ENCODE measurements around the gene UBE2E1. TPM values are rescaled to one million over a fixed set of nuclear protein-coding genes. Genes with fewer than 3 reads are reported as not detected.

UBE2E1 gene
- total RNA-seq: 100 to 1,000 TPM in 6 of 8 experiments, 10 to 100 TPM in 2; 89.3 to 206 (median 112) TPM

DNA sequence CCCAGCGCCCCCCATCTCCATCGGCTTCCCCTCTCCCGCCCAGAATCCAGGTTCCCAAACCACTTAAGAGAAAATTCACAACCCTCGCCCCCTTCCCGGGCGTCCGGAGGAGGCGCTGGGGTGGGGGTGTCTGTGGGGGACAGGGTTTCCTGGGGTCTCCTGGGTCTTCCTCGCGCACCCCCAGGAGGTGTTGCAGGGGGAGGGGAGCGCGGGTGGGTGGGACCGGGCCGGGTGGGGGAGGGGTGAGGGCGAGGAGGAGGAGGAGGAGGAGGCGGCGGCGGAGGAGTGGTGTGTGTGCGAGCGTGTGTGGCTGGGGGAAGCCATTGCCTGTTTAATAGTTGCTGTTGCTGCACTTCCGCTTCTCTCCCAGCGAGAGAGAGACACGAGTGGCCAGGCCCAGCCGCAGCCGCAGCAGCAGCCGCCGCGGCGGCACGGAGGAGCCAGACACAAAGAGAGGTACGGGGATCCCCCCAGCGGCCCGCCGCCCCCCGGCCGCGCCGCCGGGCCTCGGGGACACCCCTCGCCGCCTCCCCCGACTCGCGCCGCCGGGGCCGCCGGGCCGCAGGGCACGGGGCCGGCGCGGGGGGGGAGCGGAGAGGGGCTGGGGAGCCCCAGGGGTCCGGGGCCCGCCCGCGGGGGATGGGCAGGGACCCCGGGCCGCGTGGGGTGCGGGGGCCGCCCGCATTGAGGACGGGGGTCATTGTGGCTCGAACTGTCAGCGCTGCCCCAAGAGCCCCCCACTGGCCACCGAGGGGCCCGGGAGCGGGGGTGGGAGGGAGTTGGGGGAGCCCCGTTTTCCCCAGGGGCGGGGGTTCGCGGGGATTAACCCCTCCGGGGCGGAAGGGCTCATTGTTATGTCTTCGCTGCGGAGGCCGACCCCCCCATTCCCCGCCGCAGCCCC is at the start of gene UBE2E1:
UBE2E1 (plus strand) TSS at position 323 of the 901 bp plus-strand sequence. CDS start 1,315 bp downstream, outside the sequence.
- peak; percentile 46 to 79 (median 62) for ATAC-seq (replicated peaks in 6 of 8)
- Histone ChIP-seq H3K4me3 (peak within 1 kb of the TSS; percentile 89 to 99 (median 94)), H3K4me1 (replicated peaks in 1 of 2) (peaks cover 16 to 25% of the 10 kb centered on the region in 2 donors), H3K27ac (peak within 1 kb of the TSS; percentile 85 to 93)
- 0 to 14% (median 3%) methylated on average over 1 to 3 of the region's 82 CpGs; no CpG with 5 or more reads in 6 of the 10 experiments for WGBS, 10 experiments
- in situ Hi-C loops (cut with MboI; ENCODE audit: low pct_unique_long_range_greater_than_20kb in 2 of 9, low sequenced_read_pairs in 9 of 9, unreplicated experiment in 9 of 9): no loop called here

- ATAC-seq (replicated peaks in 6 of 8): no peak
- no peak overlapping the region for H3K4me3 ChIP-seq
Measured at GRCh38 chr3:23756206-23756840, 49.4 kb upstream of the UBE2E1 start.

DNA sequence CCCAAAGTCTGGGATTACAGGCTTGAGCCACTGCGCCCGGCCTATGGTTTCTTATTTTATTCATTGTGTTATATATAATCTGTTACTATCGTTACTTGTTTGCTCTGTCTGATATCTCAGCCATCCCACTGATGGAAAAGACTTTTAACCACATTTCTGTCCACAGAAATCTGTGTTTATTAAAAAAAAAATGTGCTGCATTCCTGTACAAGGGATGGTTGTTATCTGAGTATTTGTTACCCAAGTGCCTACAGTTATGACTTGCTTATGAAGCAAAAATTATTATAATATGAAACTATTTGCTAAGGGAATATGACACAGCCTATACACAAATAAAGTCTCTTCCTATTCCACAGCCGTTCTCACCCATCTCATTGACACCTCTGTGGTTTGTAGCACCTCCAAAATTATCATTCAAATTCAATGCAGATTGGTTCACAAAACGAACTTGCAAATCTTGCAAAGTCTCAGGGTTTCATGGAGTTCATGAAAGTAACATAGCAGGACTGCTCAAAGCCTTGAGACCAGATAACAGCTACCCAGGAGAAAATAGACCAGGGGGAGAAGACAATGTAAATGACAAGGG is 47.4 kb upstream of the UBE2E1 start:
- Histone ChIP-seq H3K27ac (no peak overlapping the region), H3K4me1 (replicated peaks in 1 of 2) (peaks cover 21 to 31% of the 10 kb centered on the region in 2 donors), H3K4me3 (no peak overlapping the region)
- WGBS, 10 experiments: 20 to 100% (median 61%) methylated on average over 1 to 5 of the region's 5 CpGs; no CpG with 5 or more reads in 1 of the 10 experiments
- ATAC-seq (replicated peaks in 6 of 8): no peak
- in situ Hi-C loops (cut with MboI; ENCODE audit: low pct_unique_long_range_greater_than_20kb in 2 of 9, low sequenced_read_pairs in 9 of 9, unreplicated experiment in 9 of 9): no loop called here

More at GRCh38 chr3:23756206-23756840, 49.4 kb upstream of the UBE2E1 start:
- Histone ChIP-seq H3K27ac (no peak overlapping the region), H3K4me1 (replicated peaks in 1 of 2) (peaks cover 15 to 19% of the 10 kb centered on the region in 2 donors)
- 0 to 100% (median 68%) methylated on average over 1 to 3 of the region's 3 CpGs; no CpG with 5 or more reads in 2 of the 10 experiments for WGBS, 10 experiments
- in situ Hi-C loops (cut with MboI; ENCODE audit: low pct_unique_long_range_greater_than_20kb in 2 of 9, low sequenced_read_pairs in 9 of 9, unreplicated experiment in 9 of 9): no loop called here

DNA sequence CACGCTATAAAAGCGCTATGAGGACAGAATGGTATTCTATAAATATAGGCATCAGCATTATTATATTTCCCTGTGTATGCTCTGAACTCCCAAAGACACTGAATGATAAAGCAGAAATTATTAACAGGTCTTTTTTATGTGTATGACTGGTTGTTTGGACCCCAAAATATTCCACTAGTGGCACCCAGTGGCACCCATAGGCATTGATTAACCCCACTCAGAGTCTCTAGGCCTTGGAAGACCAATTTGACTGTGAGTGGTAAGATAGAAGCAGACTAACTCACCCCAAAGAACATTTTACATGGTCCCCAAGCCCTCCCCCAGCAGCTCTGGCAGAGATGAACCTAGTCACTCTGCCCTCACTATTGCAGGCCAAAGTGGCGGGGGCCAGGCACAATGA is 45.4 kb upstream of the UBE2E1 start:
- Histone ChIP-seq H3K27ac (no peak overlapping the region), H3K4me1 (replicated peaks in 1 of 2) (peaks cover 30 to 38% of the 10 kb centered on the region in 2 donors), H3K4me3 (no peak overlapping the region)
- ATAC-seq (replicated peaks in 6 of 8): no peak
- in situ Hi-C loops (cut with MboI; ENCODE audit: low pct_unique_long_range_greater_than_20kb in 2 of 9, low sequenced_read_pairs in 9 of 9, unreplicated experiment in 9 of 9): no loop called here
- 87 to 100% (median 92%) methylated on average over 2 to 3 of the region's 3 CpGs; no CpG with 5 or more reads in 4 of the 10 experiments for WGBS, 10 experiments

DNA sequence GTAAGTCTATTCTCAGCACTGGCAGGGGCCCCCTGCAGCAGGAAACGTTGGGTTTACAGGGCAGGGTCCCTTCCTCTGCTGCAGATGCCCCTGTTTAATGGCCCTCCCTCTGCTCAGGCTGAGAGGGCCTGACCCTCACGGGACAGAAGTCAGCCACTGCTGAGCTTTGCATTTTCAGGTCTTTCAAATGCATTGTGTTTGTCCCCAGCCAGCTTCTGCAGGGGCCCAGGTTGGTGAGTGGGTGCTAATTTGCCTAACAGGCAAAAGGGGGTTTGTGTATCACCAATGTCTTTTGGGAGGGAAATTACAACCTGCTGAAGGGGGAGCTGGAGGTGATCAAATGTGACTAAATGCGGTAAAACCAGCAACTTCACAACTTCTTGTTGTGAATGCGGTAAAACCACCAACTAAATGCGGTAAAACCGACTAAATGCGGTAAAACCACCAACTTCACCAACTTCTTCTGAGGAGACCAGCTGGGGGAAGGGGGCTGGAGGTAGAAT is 44.8 kb upstream of the UBE2E1 start:
- in situ Hi-C loops (cut with MboI; ENCODE audit: low pct_unique_long_range_greater_than_20kb in 2 of 9, low sequenced_read_pairs in 9 of 9, unreplicated experiment in 9 of 9): no loop called here
- no peak overlapping the region for H3K4me3 ChIP-seq
- no peak overlapping the region for H3K27ac ChIP-seq
- WGBS, 10 experiments: 38 to 100% (median 61%) methylated on average over 1 to 6 of the region's 7 CpGs; no CpG with 5 or more reads in 4 of the 10 experiments
- peaks cover 30 to 38% of the 10 kb centered on the region in 2 donors for H3K4me1 ChIP-seq (replicated peaks in 1 of 2)
- ATAC-seq (replicated peaks in 6 of 8): no peak

GRCh38 chr3:23761440-23761896 is 44.3 kb upstream of the UBE2E1 start:
- H3K4me1 ChIP-seq (replicated peaks in 1 of 2): peaks cover 30 to 38% of the 10 kb centered on the region in 2 donors
- ATAC-seq (replicated peaks in 6 of 8): peak in 3 of 8 experiments; percentile 32 to 82 (median 44)
- in situ Hi-C loops (cut with MboI; ENCODE audit: low pct_unique_long_range_greater_than_20kb in 2 of 9, low sequenced_read_pairs in 9 of 9, unreplicated experiment in 9 of 9): no loop called here
- 60 to 100% (median 86%) methylated on average over 1 to 2 of the region's 2 CpGs; no CpG with 5 or more reads in 4 of the 10 experiments for WGBS, 10 experiments
- H3K4me3 ChIP-seq: no peak overlapping the region
- H3K27ac ChIP-seq: no peak overlapping the region

GRCh38 chr3:23762214-23762613 is 43.5 kb upstream of the UBE2E1 start:
- 74 to 100% (median 91%) methylated on average over 1 to 6 of the region's 7 CpGs for WGBS, 10 experiments
- Histone ChIP-seq H3K4me3 (no peak overlapping the region), H3K4me1 (replicated peaks in 1 of 2) (peaks cover 30 to 38% of the 10 kb centered on the region in 2 donors), H3K27ac (peak overlapping the region in 1 of 2 donors; percentile 72)
- ATAC-seq (replicated peaks in 6 of 8): no peak
- in situ Hi-C loops (cut with MboI; ENCODE audit: low pct_unique_long_range_greater_than_20kb in 2 of 9, low sequenced_read_pairs in 9 of 9, unreplicated experiment in 9 of 9): no loop called here

GRCh38 chr3:23762759-23763477 is 42.8 kb upstream of the UBE2E1 start:
- in situ Hi-C loops (cut with MboI; ENCODE audit: low pct_unique_long_range_greater_than_20kb in 2 of 9, low sequenced_read_pairs in 9 of 9, unreplicated experiment in 9 of 9): no loop called here
- peaks cover 30 to 38% of the 10 kb centered on the region in 2 donors for H3K4me1 ChIP-seq (replicated peaks in 1 of 2)
- H3K27ac ChIP-seq: peak overlapping the region; percentile 72 to 85
- peak; percentile 21 to 98 (median 86) for ATAC-seq (replicated peaks in 6 of 8)
- peak overlapping the region in 4 of 5 donors; percentile 1 to 11 (median 6) for H3K4me3 ChIP-seq
- WGBS, 10 experiments: 2 to 24% (median 11%) methylated on average over 3 to 9 of the region's 12 CpGs; no CpG with 5 or more reads in 1 of the 10 experiments

DNA sequence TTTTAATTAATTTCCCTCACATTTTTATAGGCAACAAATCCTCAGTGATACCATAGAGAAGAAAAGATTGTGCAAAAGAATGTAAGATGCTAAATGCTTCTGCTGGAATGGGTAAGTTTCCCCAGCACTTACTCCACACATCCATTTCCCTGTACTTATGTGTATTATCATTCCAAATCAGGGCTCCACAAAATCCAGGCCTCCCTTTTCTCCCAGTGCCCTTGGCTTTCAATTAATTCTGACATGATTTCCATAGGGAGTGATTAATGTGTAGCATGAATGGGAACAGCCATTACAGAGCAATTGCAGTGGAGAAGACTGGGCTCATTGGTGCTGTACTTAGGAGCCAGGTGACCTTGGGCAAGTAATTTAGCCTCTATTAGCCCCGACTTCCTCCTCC is 41.3 kb upstream of the UBE2E1 start:
- peaks cover 30 to 38% of the 10 kb centered on the region in 2 donors for H3K4me1 ChIP-seq (replicated peaks in 1 of 2)
- in situ Hi-C loops (cut with MboI; ENCODE audit: low pct_unique_long_range_greater_than_20kb in 2 of 9, low sequenced_read_pairs in 9 of 9, unreplicated experiment in 9 of 9): no loop called here
- 40 to 100% (median 100%) methylated on average over 1 of the region's 1 CpG; no CpG with 5 or more reads in 5 of the 10 experiments for WGBS, 10 experiments
- no peak overlapping the region for H3K27ac ChIP-seq
- no peak for ATAC-seq (replicated peaks in 6 of 8)
- no peak overlapping the region for H3K4me3 ChIP-seq

DNA sequence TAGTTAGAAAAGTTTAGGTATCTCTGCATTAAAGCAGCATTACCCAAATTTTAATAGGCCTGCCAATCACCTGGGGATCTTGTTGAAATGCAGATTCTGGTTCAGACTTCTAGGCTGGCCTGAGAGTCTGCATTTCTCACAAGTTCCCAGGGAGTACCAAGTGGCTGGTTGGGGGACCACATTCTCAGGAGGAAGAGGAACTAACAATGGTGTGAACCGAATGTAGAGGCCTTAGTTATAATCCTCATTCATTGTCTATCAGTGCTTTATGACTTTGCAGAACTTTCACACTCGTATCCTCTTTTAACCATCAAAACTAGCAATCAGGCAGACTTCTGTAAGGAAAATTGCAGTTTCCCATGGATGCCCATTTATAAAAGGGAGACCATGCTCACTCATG is 38.2 kb upstream of the UBE2E1 start:
- no peak overlapping the region for H3K4me3 ChIP-seq
- peaks cover 15 to 17% of the 10 kb centered on the region in 2 donors for H3K4me1 ChIP-seq (replicated peaks in 1 of 2)
- no peak overlapping the region for H3K27ac ChIP-seq
- WGBS, 10 experiments: 25 to 86% (median 60%) methylated on average over 1 to 2 of the region's 2 CpGs; no CpG with 5 or more reads in 4 of the 10 experiments
- no peak for ATAC-seq (replicated peaks in 6 of 8)
- in situ Hi-C loops (cut with MboI; ENCODE audit: low pct_unique_long_range_greater_than_20kb in 2 of 9, low sequenced_read_pairs in 9 of 9, unreplicated experiment in 9 of 9): no loop called here

DNA sequence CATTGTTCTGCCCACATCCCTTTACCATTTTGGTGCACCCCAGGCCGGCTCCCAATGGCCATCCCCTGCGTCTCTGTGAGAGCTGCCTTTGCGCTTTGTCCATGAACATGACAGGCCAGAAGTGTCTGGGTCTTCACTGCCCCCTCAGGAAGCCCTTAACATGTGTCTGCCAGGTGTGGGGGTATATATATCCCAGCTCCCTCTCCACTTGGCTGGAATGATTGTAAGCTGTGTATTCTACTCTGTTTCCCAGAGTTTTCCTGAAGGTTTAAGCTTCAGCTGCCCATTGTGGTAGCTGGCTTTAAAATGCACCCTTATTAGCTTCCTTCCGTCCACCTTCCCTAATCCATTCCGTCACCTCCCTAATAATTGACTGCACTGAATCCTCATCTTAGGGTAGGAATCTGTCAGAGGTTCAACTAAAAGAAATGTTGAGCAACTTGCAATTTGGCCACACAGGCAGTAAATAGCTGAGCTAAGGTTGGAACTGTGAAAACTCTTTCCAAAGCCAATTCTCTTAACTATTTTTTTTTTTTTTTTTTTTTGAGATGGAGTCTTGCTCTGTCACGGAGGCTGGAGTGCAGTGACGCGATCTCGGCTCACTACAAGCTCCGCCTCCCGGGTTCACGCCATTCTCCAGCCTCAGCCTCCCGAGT is 30.4 kb upstream of the UBE2E1 start:
- in situ Hi-C loops (cut with MboI; ENCODE audit: low pct_unique_long_range_greater_than_20kb in 2 of 9, low sequenced_read_pairs in 9 of 9, unreplicated experiment in 9 of 9): no loop called here
- WGBS, 10 experiments: 71 to 100% (median 92%) methylated on average over 1 to 10 of the region's 13 CpGs; no CpG with 5 or more reads in 2 of the 10 experiments
- no peak for ATAC-seq (replicated peaks in 6 of 8)
- H3K4me1 ChIP-seq (replicated peaks in 1 of 2): peaks cover 11 to 14% of the 10 kb centered on the region in 2 donors
- no peak overlapping the region for H3K4me3 ChIP-seq
- H3K27ac ChIP-seq: no peak overlapping the region
